ENCODE measurements around the gene NSG2.

NSG2 gene

DNA sequence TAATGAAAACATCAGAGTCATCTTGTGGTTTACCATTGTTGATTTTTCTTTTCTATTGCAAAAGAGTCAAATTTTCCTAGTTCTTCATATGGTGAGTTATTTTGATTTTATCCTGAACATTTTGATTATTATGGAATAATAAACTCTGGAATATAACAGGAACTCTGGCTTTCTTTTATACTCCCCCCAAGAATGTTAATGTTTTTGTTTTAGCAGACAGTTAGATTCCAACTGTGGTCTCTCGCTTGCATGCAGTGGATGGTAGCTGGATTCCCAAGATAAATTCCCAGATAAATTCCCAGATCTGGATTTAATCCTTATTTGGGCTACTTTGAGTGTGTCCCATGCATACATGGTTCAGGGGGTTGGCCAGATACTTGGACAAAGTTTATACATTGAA is 109.8 kb downstream of the NSG2 start:
- no peak for DNase-seq

- DNase-seq, result no peak
Observed at GRCh38 chr5:174155706-174156105, 110.2 kb downstream of the NSG2 start.

DNA sequence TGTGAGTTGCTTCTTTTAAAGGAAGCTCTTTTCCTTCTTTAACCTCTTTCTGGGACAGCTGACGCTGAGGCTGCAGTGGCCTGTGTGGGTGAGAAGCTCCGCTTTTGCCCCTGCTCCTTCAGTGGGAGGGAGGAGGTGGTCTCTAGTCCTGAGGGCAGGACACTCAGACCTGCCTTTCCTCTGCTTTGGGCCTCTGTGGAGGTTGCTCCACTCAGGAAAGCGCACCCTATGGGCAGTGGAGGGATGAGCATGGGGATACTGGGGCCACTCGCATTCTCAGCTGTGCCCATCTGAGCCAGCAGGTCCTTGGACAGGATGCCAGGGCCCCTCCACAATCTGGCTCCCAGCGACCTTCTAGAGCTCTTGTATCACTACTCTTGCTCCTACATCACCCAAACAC is 111.5 kb downstream of the NSG2 start:
- no peak for DNase-seq
